ENCODE measurements around the gene ERICH6B. TPM values are rescaled to one million over a fixed set of nuclear protein-coding genes. Genes with fewer than 3 reads are reported as not detected.

The ERICH6B gene
- polyA plus RNA-seq, 4 donors: 1.6 TPM; not detected in 3

DNA sequence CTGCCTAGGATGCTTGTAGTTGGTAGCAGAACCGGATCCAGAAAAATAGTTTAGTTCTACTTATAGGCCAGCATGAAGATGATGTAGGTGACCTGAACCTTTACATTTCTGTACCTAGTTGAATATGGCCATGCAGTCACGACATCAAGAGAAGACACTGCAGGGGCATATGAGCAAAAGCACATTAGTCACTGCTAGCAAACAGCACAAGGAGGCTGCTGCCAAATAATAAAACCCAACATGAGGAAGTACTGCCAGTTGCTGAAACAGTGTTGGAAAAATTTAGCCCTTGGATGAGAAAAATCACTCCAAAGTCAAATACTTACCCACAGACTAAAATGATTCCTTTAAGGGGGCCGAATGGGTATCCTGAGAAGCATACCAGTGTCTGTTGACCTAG is 20.8 kb downstream of the ERICH6B start:
- FAIRE-seq (no peak), DNase-seq (no peak)
- WGBS, 3 donors: 48 to 52% (median 50%) methylated on average over 3 of the region's 3 CpGs
- no peaks in the 10 kb centered on the region for H3K4me1 ChIP-seq (ENCODE audit: control insufficient read depth in 3 of 3, insufficient read depth in 2 of 3, low read depth in 1 of 3, low read length in 2 of 3)
- no peak overlapping the region for H3K27ac ChIP-seq (ENCODE audit: low read depth in 1 of 3, low read length in 2 of 3)
- H3K36me3 ChIP-seq (ENCODE audit: control insufficient read depth in 3 of 3, insufficient read depth in 2 of 3, low read depth in 1 of 3, low read length in 3 of 3): no peaks in the 10 kb centered on the region
- H3K27me3 ChIP-seq (ENCODE audit: control insufficient read depth in 3 of 3, insufficient read depth in 3 of 3, low read length in 3 of 3): peaks cover 0 to 4% (median 0%) of the 10 kb centered on the region in 3 donors
- no peaks in the 10 kb centered on the region for H3K9me3 ChIP-seq (ENCODE audit: control insufficient read depth in 2 of 2, insufficient read depth in 1 of 2, low read depth in 1 of 2, low read length in 1 of 2)
- no peak overlapping the region for H3K4me3 ChIP-seq (ENCODE audit: low read depth in 1 of 3, low read length in 3 of 3)

DNA sequence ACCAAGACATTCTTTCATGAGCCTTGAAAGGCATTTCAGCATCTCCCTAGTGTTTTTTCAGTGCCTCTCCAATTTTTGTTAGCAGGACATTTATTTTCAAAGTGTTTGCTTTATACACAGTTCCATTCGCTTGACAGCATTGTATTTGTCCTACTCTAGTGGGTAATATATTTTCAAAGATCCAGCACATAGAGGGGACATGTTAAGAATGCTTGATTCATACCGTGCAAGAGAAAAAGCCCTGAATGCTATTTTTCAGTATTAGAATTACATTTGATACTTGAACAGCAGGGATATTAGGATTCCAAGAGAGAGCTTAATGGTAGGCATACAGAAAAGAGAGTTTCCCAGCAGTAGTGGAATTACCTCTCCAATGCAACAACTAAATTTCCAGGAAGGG is 21.3 kb downstream of the ERICH6B start:
- 72 to 80% (median 79%) methylated on average over 2 of the region's 2 CpGs for WGBS, 3 donors
- H3K27ac ChIP-seq (ENCODE audit: low read depth in 1 of 3, low read length in 2 of 3): no peak overlapping the region
- peaks cover 0 to 4% (median 0%) of the 10 kb centered on the region in 3 donors for H3K27me3 ChIP-seq (ENCODE audit: control insufficient read depth in 3 of 3, insufficient read depth in 3 of 3, low read length in 3 of 3)
- no peak overlapping the region for H3K4me3 ChIP-seq (ENCODE audit: low read depth in 1 of 3, low read length in 3 of 3)
- FAIRE-seq (no peak), DNase-seq (no peak)
- no peaks in the 10 kb centered on the region for H3K36me3 ChIP-seq (ENCODE audit: control insufficient read depth in 3 of 3, insufficient read depth in 2 of 3, low read depth in 1 of 3, low read length in 3 of 3)
- no peaks in the 10 kb centered on the region for H3K4me1 ChIP-seq (ENCODE audit: control insufficient read depth in 3 of 3, insufficient read depth in 2 of 3, low read depth in 1 of 3, low read length in 2 of 3)
- no peaks in the 10 kb centered on the region for H3K9me3 ChIP-seq (ENCODE audit: control insufficient read depth in 2 of 2, insufficient read depth in 1 of 2, low read depth in 1 of 2, low read length in 1 of 2)

DNA sequence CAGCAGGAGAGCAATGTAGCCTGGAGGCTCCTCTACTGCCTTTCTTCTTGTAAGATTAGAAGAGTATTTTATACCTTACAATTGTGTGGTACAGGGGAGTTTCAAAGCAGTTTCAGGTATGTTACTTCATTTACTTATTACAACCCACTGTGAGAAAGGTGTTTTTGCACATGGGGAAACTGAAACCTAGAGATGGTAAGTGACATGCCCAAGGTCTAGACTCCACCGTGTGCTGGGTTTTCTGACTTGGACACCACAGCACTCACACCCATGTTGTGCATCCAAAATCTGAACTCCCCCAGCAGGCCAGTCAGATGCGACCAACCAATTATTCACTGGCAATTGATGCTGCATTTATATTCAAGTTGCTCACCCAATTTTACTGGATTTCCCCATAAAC is 22.8 kb downstream of the ERICH6B start:
- DNase-seq (no peak), FAIRE-seq (no peak)
- H3K27me3 ChIP-seq (ENCODE audit: control insufficient read depth in 3 of 3, insufficient read depth in 3 of 3, low read length in 3 of 3): no peaks in the 10 kb centered on the region
- H3K36me3 ChIP-seq (ENCODE audit: control insufficient read depth in 3 of 3, insufficient read depth in 2 of 3, low read depth in 1 of 3, low read length in 3 of 3): no peaks in the 10 kb centered on the region
- WGBS, 3 donors: 77 to 86% (median 79%) methylated on average over 2 of the region's 2 CpGs
- no peaks in the 10 kb centered on the region for H3K4me1 ChIP-seq (ENCODE audit: control insufficient read depth in 3 of 3, insufficient read depth in 2 of 3, low read depth in 1 of 3, low read length in 2 of 3)
- H3K9me3 ChIP-seq (ENCODE audit: control insufficient read depth in 2 of 2, insufficient read depth in 1 of 2, low read depth in 1 of 2, low read length in 1 of 2): no peaks in the 10 kb centered on the region
- no peak overlapping the region for H3K4me3 ChIP-seq (ENCODE audit: low read depth in 1 of 3, low read length in 3 of 3)
- no peak overlapping the region for H3K27ac ChIP-seq (ENCODE audit: low read depth in 1 of 3, low read length in 2 of 3)

DNA sequence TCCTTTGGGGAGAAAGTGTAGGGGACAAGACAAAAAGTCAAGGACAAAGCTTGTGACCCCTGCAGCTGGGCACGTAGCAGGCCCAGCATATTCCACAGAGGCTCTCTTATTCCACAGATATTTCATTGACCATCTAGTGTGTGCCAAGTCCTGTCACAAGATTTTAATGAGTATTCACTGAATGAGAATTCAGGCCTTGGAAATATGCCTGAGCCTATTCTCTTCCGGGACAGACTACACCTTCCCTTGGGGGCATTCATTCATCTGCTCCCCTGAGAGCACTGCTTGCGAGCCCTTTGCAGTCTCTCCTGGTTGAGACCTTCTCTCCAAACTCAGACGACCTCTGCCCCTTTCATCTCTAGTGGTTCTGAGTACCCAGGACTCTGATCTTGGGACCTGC is 25.5 kb downstream of the ERICH6B start:
- Histone ChIP-seq H3K36me3 (ENCODE audit: control insufficient read depth in 3 of 3, insufficient read depth in 2 of 3, low read depth in 1 of 3, low read length in 3 of 3) (no peaks in the 10 kb centered on the region), H3K27me3 (ENCODE audit: control insufficient read depth in 3 of 3, insufficient read depth in 3 of 3, low read length in 3 of 3) (no peaks in the 10 kb centered on the region), H3K27ac (ENCODE audit: low read depth in 1 of 3, low read length in 2 of 3) (no peak overlapping the region), H3K4me3 (ENCODE audit: low read depth in 1 of 3, low read length in 3 of 3) (no peak overlapping the region), H3K4me1 (ENCODE audit: control insufficient read depth in 3 of 3, insufficient read depth in 2 of 3, low read depth in 1 of 3, low read length in 2 of 3) (no peaks in the 10 kb centered on the region), H3K9me3 (ENCODE audit: control insufficient read depth in 2 of 2, insufficient read depth in 1 of 2, low read depth in 1 of 2, low read length in 1 of 2) (no peaks in the 10 kb centered on the region)
- DNase-seq (no peak), FAIRE-seq (no peak)
- 68 to 73% (median 73%) methylated on average over 4 of the region's 4 CpGs for WGBS, 3 donors

DNA sequence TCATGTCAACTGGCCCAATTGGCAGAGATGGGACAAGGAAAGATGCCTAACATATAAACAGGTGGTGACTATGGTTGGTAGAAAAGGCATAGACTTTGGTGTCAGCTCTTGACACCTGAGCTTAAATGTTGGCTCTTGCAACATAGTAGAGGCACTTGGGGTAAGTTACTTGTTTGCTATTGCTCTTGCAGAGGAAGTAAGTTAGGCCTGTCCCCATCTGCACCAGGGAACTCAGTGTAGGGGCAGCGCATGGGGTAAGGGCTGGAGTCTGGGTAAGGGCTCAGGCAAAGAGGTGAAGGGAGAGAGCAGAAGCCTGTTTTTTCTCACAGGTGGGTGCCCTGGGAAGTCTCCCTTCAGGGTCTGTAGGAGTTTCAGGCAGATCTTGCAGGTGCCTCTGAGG is 27.6 kb downstream of the ERICH6B start:
- DNase-seq: no peak
- WGBS, 3 donors: 87 to 100% (median 96%) methylated on average over 1 of the region's 1 CpG
- FAIRE-seq: no peak
- Histone ChIP-seq H3K36me3 (ENCODE audit: control insufficient read depth in 3 of 3, insufficient read depth in 2 of 3, low read depth in 1 of 3, low read length in 3 of 3) (no peaks in the 10 kb centered on the region), H3K27ac (ENCODE audit: low read depth in 1 of 3, low read length in 2 of 3) (no peak overlapping the region), H3K9me3 (ENCODE audit: control insufficient read depth in 2 of 2, insufficient read depth in 1 of 2, low read depth in 1 of 2, low read length in 1 of 2) (no peaks in the 10 kb centered on the region), H3K27me3 (ENCODE audit: control insufficient read depth in 3 of 3, insufficient read depth in 3 of 3, low read length in 3 of 3) (no peaks in the 10 kb centered on the region), H3K4me1 (ENCODE audit: control insufficient read depth in 3 of 3, insufficient read depth in 2 of 3, low read depth in 1 of 3, low read length in 2 of 3) (no peaks in the 10 kb centered on the region), H3K4me3 (ENCODE audit: low read depth in 1 of 3, low read length in 3 of 3) (no peak overlapping the region)

DNA sequence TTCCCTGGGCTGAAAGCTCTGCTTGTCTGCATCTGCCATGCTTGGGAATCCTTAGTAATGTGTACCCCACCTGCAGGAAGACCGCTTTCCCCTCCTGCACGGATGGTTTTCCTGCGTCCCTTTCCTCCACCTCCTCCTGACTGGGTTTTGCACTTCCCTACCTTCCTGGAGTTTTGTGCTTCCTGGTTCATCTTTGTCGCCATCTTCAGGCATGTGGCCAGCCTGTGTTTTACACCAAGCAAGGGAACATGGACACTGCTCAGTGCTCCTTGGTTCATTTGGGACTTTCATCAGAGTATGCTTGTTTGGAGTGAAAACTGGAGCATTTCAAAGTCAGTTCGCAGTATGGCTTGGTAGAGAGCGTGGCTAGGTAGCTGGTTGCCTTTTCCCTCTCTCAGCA is 30.7 kb downstream of the ERICH6B start:
- WGBS, 3 donors: 78 to 83% (median 81%) methylated on average over 6 of the region's 6 CpGs
- H3K36me3 ChIP-seq (ENCODE audit: control insufficient read depth in 3 of 3, insufficient read depth in 2 of 3, low read depth in 1 of 3, low read length in 3 of 3): no peaks in the 10 kb centered on the region
- FAIRE-seq: no peak

DNA sequence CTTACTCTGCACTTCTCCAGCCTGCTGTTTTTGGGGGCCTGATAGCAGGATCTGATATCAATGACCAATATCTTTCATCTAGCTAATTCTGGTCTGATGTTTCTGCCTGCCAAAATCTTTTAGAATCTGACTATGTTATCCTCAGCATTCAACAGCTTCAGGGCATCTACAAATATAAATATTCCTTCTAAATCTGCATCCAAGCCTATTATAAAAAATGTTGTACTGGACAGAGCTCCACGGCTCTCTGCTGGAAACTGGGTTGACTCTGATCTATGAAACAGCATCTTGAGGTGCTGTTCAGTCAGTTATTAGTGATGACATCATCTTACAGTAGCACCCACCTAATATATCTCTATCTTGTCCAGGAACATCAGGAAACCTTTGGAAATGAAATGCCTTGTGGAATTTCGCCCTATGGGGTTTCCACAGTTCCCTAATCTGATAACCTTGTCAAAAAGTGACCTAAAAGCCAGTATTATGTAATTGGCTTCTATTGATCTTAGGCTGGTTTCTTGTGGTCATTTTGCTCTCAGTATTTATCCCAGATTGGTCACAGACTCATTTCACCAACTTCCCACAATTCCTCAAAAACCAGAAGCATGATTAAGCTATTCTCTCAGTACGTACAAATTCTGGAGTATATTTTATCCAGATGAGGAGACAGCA is 33.0 kb downstream of the ERICH6B start:
- FAIRE-seq (no peak), DNase-seq (no peak)
- 48 to 57% (median 48%) methylated on average over 3 of the region's 3 CpGs for WGBS, 3 donors
- H3K36me3 ChIP-seq (ENCODE audit: control insufficient read depth in 3 of 3, insufficient read depth in 2 of 3, low read depth in 1 of 3, low read length in 3 of 3): no peaks in the 10 kb centered on the region
- no peak overlapping the region for H3K27ac ChIP-seq (ENCODE audit: low read depth in 1 of 3, low read length in 2 of 3)
- H3K9me3 ChIP-seq (ENCODE audit: control insufficient read depth in 2 of 2, insufficient read depth in 1 of 2, low read depth in 1 of 2, low read length in 1 of 2): no peaks in the 10 kb centered on the region
- no peaks in the 10 kb centered on the region for H3K4me1 ChIP-seq (ENCODE audit: control insufficient read depth in 3 of 3, insufficient read depth in 2 of 3, low read depth in 1 of 3, low read length in 2 of 3)
- no peaks in the 10 kb centered on the region for H3K27me3 ChIP-seq (ENCODE audit: control insufficient read depth in 3 of 3, insufficient read depth in 3 of 3, low read length in 3 of 3)
- no peak overlapping the region for H3K4me3 ChIP-seq (ENCODE audit: low read depth in 1 of 3, low read length in 3 of 3)

More for the DNA sequence above, 30.7 kb downstream of the ERICH6B start:
- Histone ChIP-seq H3K27me3 (ENCODE audit: control insufficient read depth in 3 of 3, insufficient read depth in 3 of 3, low read length in 3 of 3) (no peaks in the 10 kb centered on the region), H3K27ac (ENCODE audit: low read depth in 1 of 3, low read length in 2 of 3) (no peak overlapping the region), H3K9me3 (ENCODE audit: control insufficient read depth in 2 of 2, insufficient read depth in 1 of 2, low read depth in 1 of 2, low read length in 1 of 2) (no peaks in the 10 kb centered on the region), H3K4me3 (ENCODE audit: low read depth in 1 of 3, low read length in 3 of 3) (no peak overlapping the region), H3K4me1 (ENCODE audit: control insufficient read depth in 3 of 3, insufficient read depth in 2 of 3, low read depth in 1 of 3, low read length in 2 of 3) (no peaks in the 10 kb centered on the region)
- peak in 1 of 2 donors; percentile 2 for DNase-seq

DNA sequence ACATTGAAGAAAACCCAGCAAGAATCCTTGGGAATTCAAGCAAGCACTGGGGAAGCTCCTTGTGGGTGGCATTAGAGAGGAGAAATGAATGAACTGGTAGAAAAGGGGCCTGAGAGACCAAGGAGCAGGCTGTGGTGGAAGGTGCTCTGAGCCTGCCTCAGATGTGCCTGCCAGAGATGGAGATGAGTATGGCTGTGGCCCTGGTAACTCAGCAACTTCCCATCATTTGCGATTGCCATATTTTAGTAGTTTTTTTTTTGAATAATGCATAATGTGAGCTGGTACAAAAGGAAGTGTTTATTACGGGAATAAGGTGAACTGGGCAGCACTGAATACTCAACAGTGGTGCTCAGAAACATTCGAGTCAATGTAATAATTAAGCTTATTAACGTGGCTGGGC is 39.1 kb downstream of the ERICH6B start:
- no peaks in the 10 kb centered on the region for H3K36me3 ChIP-seq (ENCODE audit: control insufficient read depth in 3 of 3, insufficient read depth in 2 of 3, low read depth in 1 of 3, low read length in 3 of 3)
- no peak for FAIRE-seq
- H3K4me1 ChIP-seq (ENCODE audit: control insufficient read depth in 3 of 3, insufficient read depth in 2 of 3, low read depth in 1 of 3, low read length in 2 of 3): no peaks in the 10 kb centered on the region
- no peak overlapping the region for H3K27ac ChIP-seq (ENCODE audit: low read depth in 1 of 3, low read length in 2 of 3)
- 64 to 83% (median 69%) methylated on average over 4 of the region's 4 CpGs for WGBS, 3 donors
- no peaks in the 10 kb centered on the region for H3K9me3 ChIP-seq (ENCODE audit: control insufficient read depth in 2 of 2, insufficient read depth in 1 of 2, low read depth in 1 of 2, low read length in 1 of 2)
- DNase-seq: no peak
- H3K27me3 ChIP-seq (ENCODE audit: control insufficient read depth in 3 of 3, insufficient read depth in 3 of 3, low read length in 3 of 3): no peaks in the 10 kb centered on the region
- H3K4me3 ChIP-seq (ENCODE audit: low read depth in 1 of 3, low read length in 3 of 3): no peak overlapping the region

DNA sequence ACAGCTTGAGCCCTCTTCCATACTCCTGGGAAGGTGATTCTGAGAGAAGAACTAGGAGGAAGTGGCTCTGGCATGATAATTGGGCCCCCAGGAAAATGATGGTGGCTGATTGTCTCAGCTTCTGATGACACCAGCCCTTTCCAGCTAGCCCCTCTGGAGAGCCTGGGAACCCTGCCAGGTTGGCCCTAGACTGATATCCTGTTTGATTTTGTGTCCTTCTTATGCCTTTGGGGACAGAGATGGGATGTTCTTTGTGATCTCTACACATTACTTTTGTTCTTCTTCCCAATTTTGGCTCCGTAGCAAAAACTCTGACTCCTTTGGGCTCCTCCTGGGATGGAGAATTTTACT is 39.7 kb downstream of the ERICH6B start:
- no peaks in the 10 kb centered on the region for H3K36me3 ChIP-seq (ENCODE audit: control insufficient read depth in 3 of 3, insufficient read depth in 2 of 3, low read depth in 1 of 3, low read length in 3 of 3)
- H3K9me3 ChIP-seq (ENCODE audit: control insufficient read depth in 2 of 2, insufficient read depth in 1 of 2, low read depth in 1 of 2, low read length in 1 of 2): no peaks in the 10 kb centered on the region
- H3K27ac ChIP-seq (ENCODE audit: low read depth in 1 of 3, low read length in 2 of 3): no peak overlapping the region
- H3K4me3 ChIP-seq (ENCODE audit: low read depth in 1 of 3, low read length in 3 of 3): no peak overlapping the region
- DNase-seq: no peak
- 71 to 89% (median 85%) methylated on average over 1 of the region's 1 CpG for WGBS, 3 donors
- FAIRE-seq: no peak
- H3K4me1 ChIP-seq (ENCODE audit: control insufficient read depth in 3 of 3, insufficient read depth in 2 of 3, low read depth in 1 of 3, low read length in 2 of 3): no peaks in the 10 kb centered on the region
- no peaks in the 10 kb centered on the region for H3K27me3 ChIP-seq (ENCODE audit: control insufficient read depth in 3 of 3, insufficient read depth in 3 of 3, low read length in 3 of 3)

All from small intestine (tissue), 7 donors.